T-helper 1 cell treated with Interleukin-12 subunit alpha and Interleukin-12 subunit beta and Interleukin-4 antibody, amounts not matched to agents 30 μg/mL and 1 μg/mL, for 36 hours (primary cell): ENCODE data around the gene GPX2.
A peak's percentile ranks its signal among the peaks of the same experiment; 100 is the strongest.
"Not testable (repeated sequence)": the region's sequence is repeated elsewhere in the genome, so short reads cannot be mapped to it uniquely, and the experiment has no call there.

ENCODE experiments used
- H3K27ac Mint-ChIP-seq: one replicate; pipeline ENCODE4 v1.8.0; 2021; ENCODE audit warnings: mild to moderate bottlenecking, mixed read lengths
- H3K27me3 Mint-ChIP-seq: one replicate; pipeline ENCODE4 v1.8.0; 2021; ENCODE audit warnings: low read depth, mixed read lengths
- H3K36me3 Mint-ChIP-seq: one replicate; pipeline ENCODE4 v1.8.0; 2021; ENCODE audit warnings: low read depth, mixed read lengths
- H3K4me1 Mint-ChIP-seq: one replicate; pipeline ENCODE4 v1.8.0; 2021; ENCODE audit warnings: low read depth, mixed read lengths
- H3K4me3 Mint-ChIP-seq: one replicate; pipeline ENCODE4 v1.8.0; 2021; ENCODE audit warnings: mild to moderate bottlenecking, moderate library complexity, mixed read lengths
- H3K9me3 Mint-ChIP-seq: one replicate; pipeline ENCODE4 v1.8.0; 2021; ENCODE audit warnings: mixed read lengths

The GPX2 gene

DNA sequence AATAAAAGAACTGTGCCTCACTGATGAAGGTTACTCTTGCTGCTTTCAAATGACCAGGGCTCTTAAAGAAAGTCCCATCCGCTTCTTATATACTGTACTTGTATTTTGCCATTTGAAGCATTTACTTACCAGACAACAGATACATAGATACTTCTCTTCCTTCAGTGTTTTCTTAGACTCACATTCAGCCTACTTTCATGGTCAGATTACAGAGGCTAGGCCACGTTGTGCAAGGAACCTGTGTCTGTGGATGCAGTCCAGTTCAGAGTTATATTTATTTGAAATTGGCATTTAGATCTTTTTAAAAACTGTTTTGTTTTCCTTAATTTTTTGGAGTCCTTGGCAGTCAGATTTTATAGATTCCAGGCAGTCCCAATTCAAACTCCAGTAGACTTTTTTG is 22.1 kb downstream of the GPX2 start:
- Mint-ChIP-seq H3K27me3 (no peaks in the 10 kb centered on the region), H3K27ac (no peak overlapping the region), H3K4me3 (no peak overlapping the region), H3K4me1 (peaks cover 35% of the 10 kb centered on the region), H3K9me3 (no peaks in the 10 kb centered on the region), H3K36me3 (peaks cover 22% of the 10 kb centered on the region)

- no peaks in the 10 kb centered on the region for H3K9me3 Mint-ChIP-seq
- H3K36me3 Mint-ChIP-seq, result peaks cover 23% of the 10 kb centered on the region
- peaks cover 39% of the 10 kb centered on the region for H3K4me1 Mint-ChIP-seq
- H3K4me3 Mint-ChIP-seq, result no peak overlapping the region
- H3K27ac Mint-ChIP-seq, result no peak overlapping the region
- no peaks in the 10 kb centered on the region for H3K27me3 Mint-ChIP-seq
These were observed 22.9 kb downstream of the GPX2 start for GRCh38 chr14:64919618-64920017.

GRCh38 chr14:64919215-64919614 is 23.3 kb downstream of the GPX2 start:
- Mint-ChIP-seq H3K9me3 (no peaks in the 10 kb centered on the region), H3K36me3 (peaks cover 20% of the 10 kb centered on the region), H3K27me3 (no peaks in the 10 kb centered on the region), H3K4me3 (no peak overlapping the region), H3K27ac (no peak overlapping the region), H3K4me1 (peaks cover 37% of the 10 kb centered on the region)

DNA sequence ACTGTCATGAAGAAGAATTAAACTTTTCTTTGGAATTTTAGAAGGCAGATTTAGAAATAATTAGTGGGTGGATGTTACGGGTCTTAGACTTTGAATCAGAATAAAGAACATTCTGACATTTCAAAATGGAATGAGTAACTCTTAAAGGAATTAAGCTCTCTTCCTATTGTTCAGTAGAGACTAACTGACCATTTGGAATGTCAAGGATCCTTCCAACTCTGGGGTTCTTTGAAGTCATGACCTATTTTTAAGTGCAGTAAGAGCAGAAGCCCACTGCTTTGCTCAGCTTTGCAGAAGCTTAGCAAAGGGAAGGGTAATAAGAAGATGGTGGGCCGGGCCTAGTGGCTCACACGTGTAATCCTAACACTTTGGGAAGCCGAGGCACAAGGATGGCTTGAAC is 24.3 kb downstream of the GPX2 start:
- no peak overlapping the region for H3K27ac Mint-ChIP-seq
- H3K4me3 Mint-ChIP-seq, result no peak overlapping the region

GRCh38 chr14:64915797-64916196 is 26.7 kb downstream of the GPX2 start:
- Mint-ChIP-seq H3K9me3 (no peaks in the 10 kb centered on the region), H3K27ac (peak overlapping the region; percentile 94), H3K27me3 (peaks cover 15% of the 10 kb centered on the region), H3K4me1 (peaks cover 35% of the 10 kb centered on the region), H3K36me3 (peaks cover 8% of the 10 kb centered on the region), H3K4me3 (peak overlapping the region; percentile 92)

More for the DNA sequence above, 24.3 kb downstream of the GPX2 start:
- Mint-ChIP-seq H3K9me3 (no peaks in the 10 kb centered on the region), H3K4me1 (peaks cover 39% of the 10 kb centered on the region), H3K36me3 (peaks cover 16% of the 10 kb centered on the region), H3K27me3 (no peaks in the 10 kb centered on the region)

GRCh38 chr14:64915029-64915424 is 27.5 kb downstream of the GPX2 start:
- Mint-ChIP-seq H3K4me1 (peaks cover 31% of the 10 kb centered on the region), H3K27ac (peak overlapping the region; percentile 94), H3K36me3 (peaks cover 8% of the 10 kb centered on the region), H3K4me3 (peak overlapping the region; percentile 92), H3K27me3 (peaks cover 19% of the 10 kb centered on the region), H3K9me3 (no peaks in the 10 kb centered on the region)

DNA sequence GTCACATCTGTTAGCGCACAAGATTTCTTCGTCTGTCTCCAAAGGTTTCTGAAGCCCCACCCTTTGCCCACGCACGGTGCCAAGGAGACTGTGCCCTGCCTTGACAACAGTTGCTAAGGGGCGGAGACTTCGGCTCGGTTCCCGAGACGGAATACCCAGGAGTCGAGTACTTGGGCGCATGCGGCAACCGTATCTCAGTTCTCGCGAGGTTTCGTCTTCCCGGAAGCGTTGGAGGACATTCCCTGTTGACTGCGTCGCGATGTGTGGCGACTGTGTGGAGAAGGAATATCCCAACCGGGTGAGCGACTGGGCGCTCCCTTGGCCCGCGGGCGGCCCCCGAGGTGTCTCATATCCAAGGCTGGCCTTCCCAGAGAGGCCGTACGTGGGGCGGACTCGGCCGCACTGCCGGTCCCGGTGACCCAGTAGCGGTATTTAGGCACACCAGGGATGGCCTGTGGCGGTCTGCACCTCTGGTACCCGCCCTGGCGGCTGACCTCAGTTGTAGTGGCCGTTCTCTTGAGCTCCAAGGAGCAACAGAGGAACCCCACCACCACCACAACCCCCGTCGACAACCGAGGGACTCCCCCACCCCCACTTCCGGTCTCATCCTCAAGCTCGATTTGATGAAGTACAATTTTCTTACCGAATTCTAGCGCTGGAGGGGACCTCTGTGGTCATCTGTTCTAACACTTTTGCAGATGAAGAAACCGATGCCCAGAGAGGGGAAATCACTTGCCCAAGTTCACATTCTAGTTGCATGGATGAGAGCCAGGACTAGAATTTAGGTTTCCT is 28.1 kb downstream of the GPX2 start, which contains the start of gene CHURC1:
Gene CHURC1 (plus strand): TSS at position 219 of the 792 bp plus-strand sequence. CDS start 41 bp downstream, at position 260.
- H3K9me3 Mint-ChIP-seq, result no peaks in the 10 kb centered on the region
- H3K27me3 Mint-ChIP-seq, result peaks cover 24% of the 10 kb centered on the region
- H3K36me3 Mint-ChIP-seq, result peaks cover 8% of the 10 kb centered on the region
- peaks cover 29% of the 10 kb centered on the region for H3K4me1 Mint-ChIP-seq
- peak within 1 kb of the TSS; percentile 94 for H3K27ac Mint-ChIP-seq
- peak within 1 kb of the TSS; percentile 92 for H3K4me3 Mint-ChIP-seq

- H3K4me1 Mint-ChIP-seq, result peaks cover 29% of the 10 kb centered on the region
- not testable (repeated sequence) for H3K36me3 Mint-ChIP-seq, H3K9me3 Mint-ChIP-seq
- H3K27ac Mint-ChIP-seq, result peak overlapping the region; percentile 94
- H3K4me3 Mint-ChIP-seq, result peak overlapping the region; percentile 92
- H3K27me3 Mint-ChIP-seq, result peaks cover 25% of the 10 kb centered on the region
These were observed 29.1 kb downstream of the GPX2 start for GRCh38 chr14:64913477-64913876.

GRCh38 chr14:64912261-64912660 is 30.3 kb downstream of the GPX2 start:
- no peaks in the 10 kb centered on the region for H3K9me3 Mint-ChIP-seq

DNA sequence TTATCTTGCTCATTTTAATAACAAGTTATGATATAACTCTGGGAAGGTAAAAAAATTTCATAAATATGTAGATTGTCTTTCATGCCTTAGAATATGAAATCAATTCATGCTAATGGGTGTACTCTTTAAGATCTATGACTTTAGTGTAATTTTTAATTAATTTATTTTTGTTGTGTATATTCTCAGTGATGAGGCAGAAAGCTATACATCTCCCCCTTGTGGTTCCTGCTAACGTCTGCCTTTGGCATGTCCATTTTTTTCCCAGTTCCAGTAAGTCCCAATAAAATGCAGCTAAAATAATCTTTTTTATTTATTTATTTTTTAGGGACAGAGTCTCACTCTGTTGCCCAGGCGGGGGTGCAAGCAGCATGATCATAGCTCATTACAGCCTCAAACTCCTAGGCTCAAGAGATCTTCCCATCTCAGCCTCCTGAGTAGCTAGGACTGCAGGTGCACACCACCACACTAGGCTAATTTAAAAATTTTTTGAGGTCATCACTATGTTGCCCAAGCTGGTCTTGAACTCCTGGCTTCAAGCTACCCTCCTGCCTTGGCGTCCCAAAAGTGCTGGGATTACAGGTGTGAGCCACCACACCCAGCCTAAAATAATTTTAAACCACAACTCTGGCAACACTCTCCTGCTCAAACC is 31.6 kb downstream of the GPX2 start:
- Mint-ChIP-seq H3K27me3 (peaks cover 36% of the 10 kb centered on the region), H3K9me3 (no peaks in the 10 kb centered on the region), H3K4me3 (no peak overlapping the region), H3K36me3 (peaks cover 2% of the 10 kb centered on the region), H3K4me1 (peaks cover 22% of the 10 kb centered on the region), H3K27ac (no peak overlapping the region)

More at GRCh38 chr14:64912261-64912660, 30.3 kb downstream of the GPX2 start:
- peaks cover 2% of the 10 kb centered on the region for H3K36me3 Mint-ChIP-seq
- peaks cover 30% of the 10 kb centered on the region for H3K27me3 Mint-ChIP-seq
- H3K4me1 Mint-ChIP-seq, result peaks cover 29% of the 10 kb centered on the region
- H3K4me3 Mint-ChIP-seq, result no peak overlapping the region
- H3K27ac Mint-ChIP-seq, result no peak overlapping the region

DNA sequence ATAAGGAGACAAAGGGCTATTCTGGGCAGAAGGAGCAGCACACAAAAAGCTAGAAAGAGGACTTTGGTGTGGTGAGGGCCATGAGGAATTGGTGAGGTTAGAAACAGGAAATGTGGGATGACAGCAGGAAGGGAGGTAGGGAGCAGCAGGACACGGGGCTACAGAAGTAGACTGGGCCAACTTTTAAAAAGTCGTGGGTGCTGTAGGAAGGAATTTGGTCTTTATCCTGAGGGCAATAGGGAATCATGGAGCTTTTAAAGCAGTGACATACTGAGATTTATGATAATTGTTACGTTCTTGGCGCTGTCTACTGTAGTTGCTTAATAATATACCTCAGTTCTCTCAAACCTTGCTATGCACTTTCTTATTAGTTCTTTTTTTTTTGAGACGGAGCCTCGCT is 36.5 kb downstream of the GPX2 start:
- Mint-ChIP-seq H3K4me3 (no peak overlapping the region), H3K27ac (no peak overlapping the region), H3K9me3 (no peaks in the 10 kb centered on the region), H3K27me3 (peaks cover 46% of the 10 kb centered on the region), H3K36me3 (no peaks in the 10 kb centered on the region), H3K4me1 (no peaks in the 10 kb centered on the region)

DNA sequence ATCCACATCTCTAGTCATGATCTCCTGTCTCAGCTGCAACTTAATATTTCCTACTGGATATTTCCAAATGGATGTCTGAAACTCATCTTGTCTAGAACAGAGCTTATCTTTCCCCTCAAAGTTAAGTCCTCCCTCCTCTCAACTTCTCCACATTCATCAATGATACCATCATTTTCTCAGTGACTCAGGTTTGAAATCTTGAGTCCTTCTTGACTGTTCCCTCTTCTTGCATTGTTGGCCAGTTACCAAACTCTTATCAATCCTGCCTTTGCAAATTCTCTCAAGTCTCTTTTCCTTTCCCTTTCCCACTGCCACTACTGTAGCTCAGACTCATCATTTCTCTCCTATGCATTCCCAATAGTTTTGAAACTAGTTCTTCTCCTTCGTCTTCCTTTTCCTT is 42.6 kb downstream of the GPX2 start:
- H3K9me3 Mint-ChIP-seq, result no peaks in the 10 kb centered on the region

GRCh38 chr14:64891839-64892375 is 50.6 kb downstream of the GPX2 start:
- Mint-ChIP-seq H3K9me3 (no peaks in the 10 kb centered on the region), H3K4me3 (no peak overlapping the region), H3K27ac (no peak overlapping the region), H3K27me3 (peaks cover 42% of the 10 kb centered on the region), H3K4me1 (peaks cover 2% of the 10 kb centered on the region), H3K36me3 (no peaks in the 10 kb centered on the region)

More for the DNA sequence above, 42.6 kb downstream of the GPX2 start:
- H3K4me3 Mint-ChIP-seq, result no peak overlapping the region
- no peak overlapping the region for H3K27ac Mint-ChIP-seq
- no peaks in the 10 kb centered on the region for H3K36me3 Mint-ChIP-seq
- no peaks in the 10 kb centered on the region for H3K4me1 Mint-ChIP-seq
- peaks cover 49% of the 10 kb centered on the region for H3K27me3 Mint-ChIP-seq

GRCh38 chr14:64891173-64891838 is 51.2 kb downstream of the GPX2 start:
- Mint-ChIP-seq H3K27ac (no peak overlapping the region), H3K9me3 (no peaks in the 10 kb centered on the region), H3K4me3 (no peak overlapping the region), H3K27me3 (peaks cover 44% of the 10 kb centered on the region), H3K36me3 (no peaks in the 10 kb centered on the region), H3K4me1 (peaks cover 2% of the 10 kb centered on the region)
